Measurements from ENCODE around the gene SMYD3. TPM values are rescaled to one million over a fixed set of nuclear protein-coding genes. Genes with fewer than 3 reads are reported as not detected.

Gene SMYD3
- total RNA-seq, 1 experiment from 2014 or later = 25.5 TPM

- H2BK5ac ChIP-seq (ENCODE audit: insufficient read length, low read length) = no peak overlapping the region
- no peak overlapping the region for H4K5ac ChIP-seq (ENCODE audit: insufficient read length, low read depth, low read length)
- no peak overlapping the region for H3K9ac ChIP-seq (ENCODE audit: extremely low read depth, insufficient read length, low read length)
- no peak overlapping the region for H3K4me2 ChIP-seq (ENCODE audit: insufficient read depth, insufficient read length, low read length)
- TF ChIP-seq CTCF (conservative IDR thresholded peaks at IDR 0.05) = no peak
- no peak overlapping the region for H3K4ac ChIP-seq (ENCODE audit: low read depth, low read length)
- H4K8ac ChIP-seq (replicated peaks; ENCODE audit: insufficient read length, low read depth, low read length) = no peak overlapping the region
- H4K20me1 ChIP-seq (ENCODE audit: control insufficient read depth, insufficient read depth, insufficient read length) = no peaks in the 10 kb centered on the region
- no peak overlapping the region for H2BK20ac ChIP-seq (ENCODE audit: low read depth, low read length, poor library complexity, severe bottlenecking)
- no peak overlapping the region for H3K56ac ChIP-seq (ENCODE audit: insufficient read length, low read depth, low read length)
- no peak overlapping the region for H3K18ac ChIP-seq (ENCODE audit: insufficient read length, low read depth, low read length)
- H2BK15ac ChIP-seq (ENCODE audit: low read depth, low read length) = no peak overlapping the region
- H3K4me3 Mint-ChIP-seq = no peak overlapping the region
- peaks cover 5 to 16% (median 14%) of the 10 kb centered on the region in 3 experiments for H3K36me3 Mint-ChIP-seq (ENCODE audit: insufficient read depth in 1 of 3, low read depth in 3 of 3)
- no peak overlapping the region for H2BK12ac ChIP-seq (ENCODE audit: insufficient read length, low read depth, low read length)
- no peaks in the 10 kb centered on the region for H3K27me3 Mint-ChIP-seq (ENCODE audit: low read depth)
- no peak overlapping the region for H3K27ac Mint-ChIP-seq
- H3K9me3 ChIP-seq (ENCODE audit: control insufficient read depth, low read depth, low read length) = no peaks in the 10 kb centered on the region
- no CpG with 5 or more reads among the region's 5 CpGs for WGBS (ENCODE audit: extremely low coverage, insufficient read length, low lambda C conversion rate)
- no peak overlapping the region for H4K91ac ChIP-seq (ENCODE audit: insufficient read length, low read depth, low read length)
- no peak overlapping the region for H2AK5ac ChIP-seq (ENCODE audit: insufficient read length, low read length)
- no peak overlapping the region for H3K23ac ChIP-seq (ENCODE audit: insufficient read length, low read depth, low read length)
- H3K9me3 Mint-ChIP-seq = peaks cover 10 to 14% of the 10 kb centered on the region in 2 experiments
- peaks cover 0 to 3% of the 10 kb centered on the region in 2 experiments; a peak in 1 of 4 replicates for H3K4me1 Mint-ChIP-seq
- no peaks in the 10 kb centered on the region for H3K23me2 ChIP-seq (ENCODE audit: insufficient read length, low read depth, low read length, poor library complexity, severe bottlenecking)
- H3K27me3 ChIP-seq (ENCODE audit: insufficient read depth, low read length) = no peaks in the 10 kb centered on the region
- no peak overlapping the region for H3T11ph ChIP-seq (ENCODE audit: low read length)
- H3K4me1 ChIP-seq (ENCODE audit: insufficient read depth, low read length) = no peaks in the 10 kb centered on the region
- no peak overlapping the region for H2BK120ac ChIP-seq (ENCODE audit: low read depth, low read length, poor library complexity, severe bottlenecking)
- H3K27ac ChIP-seq (ENCODE audit: insufficient read length, low read depth, low read length) = no peak overlapping the region
- no peak for DNase-seq
- H3K79me1 ChIP-seq (ENCODE audit: insufficient read depth, low read depth, low read length, poor library complexity, severe bottlenecking) = no peaks in the 10 kb centered on the region
- no peak overlapping the region for H3K14ac ChIP-seq (ENCODE audit: insufficient read depth, low read length)
- H3K79me2 ChIP-seq (ENCODE audit: insufficient read depth, low read length) = no peaks in the 10 kb centered on the region; the same call in 1 of the 2 replicates
- H2AFZ ChIP-seq (ENCODE audit: low read length) = no peak overlapping the region
Observed at GRCh38 chr1:246390855-246391254, 116.2 kb downstream of the SMYD3 start.

Data from H9 (cell line).